GM10248 (cell line): ENCODE results near the gene CGA.

Experiments
- CTCF ChIA-PET: fragments of 300-600 bp; sonication (Branson Sonifier 250); formaldehyde crosslinking; extraction: SDS; loops from one replicate; lab custom pipeline; 2021; ENCODE audit warnings: antibody characterized with exemption; lab: Yijun Ruan, JAX
- POLR2A ChIA-PET: fragments of 350-650 bp; sonication (Branson Sonifier 250); formaldehyde crosslinking; extraction: SDS; loops from one replicate; lab custom pipeline; 2020; ENCODE audit warnings: antibody characterized with exemption; lab: Yijun Ruan, JAX
- DNase-seq: peaks from one replicate; pipeline ENCODE4 v3.0.0; 2012; ENCODE audit errors: extremely low spot score
- TF ChIP-seq, protein P1 (sequence below): IDR thresholded peaks from 2 replicates; pipeline ENCODE4 v1.5.1; 2012; ENCODE audit warnings: mild to moderate bottlenecking, low read depth; ENCODE audit errors: extremely low read depth, missing control alignments, control extremely low read depth

The CGA gene

GRCh38 chr6:87122477-87122876, 27.6 kb upstream of the CGA start:
- DNase-seq = no peak
- POLR2A ChIA-PET = no interaction called here
- TF ChIP-seq, protein P1, sequence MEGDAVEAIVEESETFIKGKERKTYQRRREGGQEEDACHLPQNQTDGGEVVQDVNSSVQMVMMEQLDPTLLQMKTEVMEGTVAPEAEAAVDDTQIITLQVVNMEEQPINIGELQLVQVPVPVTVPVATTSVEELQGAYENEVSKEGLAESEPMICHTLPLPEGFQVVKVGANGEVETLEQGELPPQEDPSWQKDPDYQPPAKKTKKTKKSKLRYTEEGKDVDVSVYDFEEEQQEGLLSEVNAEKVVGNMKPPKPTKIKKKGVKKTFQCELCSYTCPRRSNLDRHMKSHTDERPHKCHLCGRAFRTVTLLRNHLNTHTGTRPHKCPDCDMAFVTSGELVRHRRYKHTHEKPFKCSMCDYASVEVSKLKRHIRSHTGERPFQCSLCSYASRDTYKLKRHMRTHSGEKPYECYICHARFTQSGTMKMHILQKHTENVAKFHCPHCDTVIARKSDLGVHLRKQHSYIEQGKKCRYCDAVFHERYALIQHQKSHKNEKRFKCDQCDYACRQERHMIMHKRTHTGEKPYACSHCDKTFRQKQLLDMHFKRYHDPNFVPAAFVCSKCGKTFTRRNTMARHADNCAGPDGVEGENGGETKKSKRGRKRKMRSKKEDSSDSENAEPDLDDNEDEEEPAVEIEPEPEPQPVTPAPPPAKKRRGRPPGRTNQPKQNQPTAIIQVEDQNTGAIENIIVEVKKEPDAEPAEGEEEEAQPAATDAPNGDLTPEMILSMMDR = no peak
- CTCF ChIA-PET = interaction anchor here (1.1 to 1.9 kb wide), 3 partner anchors 10 to 43 kb away, joined by 4 to 6 read pairs (median 5); no protein-coding TSS in a partner anchor

DNA sequence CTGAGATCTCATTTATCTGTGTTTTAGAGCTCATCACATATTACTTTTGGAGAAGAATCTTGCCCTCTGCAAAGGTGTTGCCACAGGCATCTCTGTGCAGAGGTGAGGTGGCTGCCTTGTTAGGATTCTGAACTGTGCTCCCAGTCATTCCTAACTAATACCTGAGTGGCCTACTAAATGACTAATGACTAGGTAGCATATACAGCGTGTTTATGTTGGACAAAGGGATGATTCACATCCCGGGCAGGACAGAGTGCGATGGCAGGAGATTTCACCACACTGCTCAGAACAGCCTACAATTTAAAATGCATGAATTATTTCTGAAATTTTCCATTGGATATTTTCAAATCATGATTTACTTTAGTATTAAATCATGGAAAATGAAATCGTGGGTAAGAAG, 23.1 kb upstream of the CGA start:
- CTCF ChIA-PET = interaction anchor here (1.2 to 2.8 kb wide), 2 partner anchors 13 to 39 kb away, joined by 4 to 19 read pairs; no protein-coding TSS in a partner anchor
- POLR2A ChIA-PET = no interaction called here
- TF ChIP-seq, protein P1 = no peak
- DNase-seq = no peak

- DNase-seq = no peak
- CTCF ChIA-PET = interaction anchor here (0.9 to 2.8 kb wide), 7 partner anchors 8 to 1866 kb away, joined by 3 to 19 read pairs (median 4); no protein-coding TSS in a partner anchor
- TF ChIP-seq, protein P1 = no peak
- POLR2A ChIA-PET = no interaction called here
Observed at GRCh38 chr6:87116922-87117321, 22.0 kb upstream of the CGA start.

DNA sequence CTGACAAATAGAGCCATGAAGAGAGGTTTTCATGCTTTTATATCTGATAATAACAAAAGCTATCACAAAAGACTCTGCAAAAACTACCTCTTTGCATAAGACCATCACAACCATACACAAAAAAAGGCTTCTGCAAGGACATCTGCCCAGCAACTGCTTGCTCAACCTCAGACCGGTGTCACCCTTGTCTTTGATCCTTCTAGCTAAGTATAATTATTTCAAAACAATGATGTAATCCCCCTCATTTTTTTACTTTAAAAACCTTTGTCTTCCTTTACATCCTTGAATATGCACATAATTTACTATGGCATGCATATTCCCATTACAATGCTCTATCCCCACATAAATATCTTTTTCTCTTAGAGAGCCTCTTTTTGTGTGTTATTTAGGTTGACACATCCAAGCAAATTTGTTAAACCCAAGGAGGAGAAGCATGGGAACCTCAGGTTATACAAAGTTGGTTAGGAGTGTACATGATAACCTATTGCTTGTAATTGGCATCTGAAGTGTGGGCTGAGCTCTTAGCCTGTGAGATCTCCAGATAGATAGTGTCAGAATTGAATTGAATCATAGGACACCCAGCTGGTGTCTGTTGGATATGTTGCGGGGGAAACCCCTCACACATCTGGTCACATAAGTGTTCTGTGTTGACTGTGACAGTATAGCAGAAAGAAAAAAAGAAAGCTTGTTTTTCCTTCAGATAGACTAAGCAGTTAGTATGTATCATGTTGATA, 20.7 kb upstream of the CGA start:
- CTCF ChIA-PET = interaction anchor here (0.9 to 2.8 kb wide), 9 partner anchors 9 to 1867 kb away, joined by 3 to 19 read pairs (median 3); no protein-coding TSS in a partner anchor
- TF ChIP-seq, protein P1 = no peak
- POLR2A ChIA-PET = interaction anchor here (0.5 to 1.2 kb wide), 2 partner anchors 1437 to 1525 kb away, joined by 3 to 7 read pairs; no protein-coding TSS in a partner anchor
- peak; percentile 34 for DNase-seq

GRCh38 chr6:87110636-87111035, 15.7 kb upstream of the CGA start:
- DNase-seq = no peak
- TF ChIP-seq, protein P1 = no peak
- ChIA-PET POLR2A (no interaction called here), CTCF (interaction anchor here (2.8 kb wide), 1 partner anchor 31 kb away, joined by 11 read pairs; no protein-coding TSS in a partner anchor)

DNA sequence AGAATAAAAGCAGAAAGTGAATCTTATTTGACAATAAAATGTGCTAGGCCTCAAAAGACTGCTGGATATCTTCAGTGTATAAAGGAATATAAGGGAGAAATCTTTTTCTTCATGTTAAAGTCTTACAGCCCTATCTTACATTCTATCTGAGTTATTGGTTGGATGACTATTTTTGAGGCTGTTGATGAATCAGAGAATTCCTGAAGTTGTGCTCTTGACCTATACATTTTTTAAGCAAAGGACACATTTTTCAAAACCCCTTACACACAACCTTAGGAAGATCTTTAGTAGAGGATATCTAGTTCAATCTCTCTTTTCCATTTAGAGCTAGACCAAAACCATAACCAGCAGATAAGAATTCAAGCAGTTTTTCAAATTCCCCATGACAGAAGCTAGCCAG, 10.9 kb upstream of the CGA start:
- TF ChIP-seq, protein P1 = no peak
- no peak for DNase-seq
- CTCF ChIA-PET = interaction anchor here (0.9 to 4.4 kb wide), 6 partner anchors 10 to 28 kb away, joined by 3 to 19 read pairs (median 4); partner anchors contain the start of gene CGA
- POLR2A ChIA-PET = no interaction called here
